Kidney epithelial cell (primary cell): ENCODE results near the gene GIMAP5. TPM values are rescaled to one million over a fixed set of nuclear protein-coding genes. Genes with fewer than 3 reads are reported as not detected.

Source experiments
- DNase-seq: peaks from one replicate; pipeline ENCODE4 v3.0.0-alpha.2; 2010; ENCODE audit warnings: low read depth
- H3K27me3 ChIP-seq: 2 replicates; pipeline ENCODE4 v1.6.0; 2011; ENCODE audit warnings: low read length; ENCODE audit not compliant: control insufficient read depth, insufficient read depth
- H3K36me3 ChIP-seq: 2 replicates; pipeline ENCODE4 v1.5.1; 2011; ENCODE audit warnings: low read length; ENCODE audit not compliant: control insufficient read depth, insufficient read depth
- H3K4me3 ChIP-seq: 2 replicates; pipeline ENCODE4 v1.5.1; 2011; ENCODE audit warnings: low read depth, mild to moderate bottlenecking, control low read depth, low read length
- CTCF ChIP-seq: IDR thresholded peaks from 2 replicates; pipeline ENCODE4 v1.5.1; 2011; ENCODE audit warnings: mild to moderate bottlenecking, moderate library complexity, low read length, control low read depth, inconsistent platforms; ENCODE audit not compliant: insufficient read depth, poor library complexity, severe bottlenecking
- total RNA-seq: library from RNA; depleted of rRNA; stranded (reverse); fragments of >200 nt; gene quantifications from 2 replicates; pipeline ENCODE4 v1.2.3, GENCODE V29; 2015

GIMAP5 gene
- 0.17 TPM in 1 of 2 replicates, not detected in the other for total RNA-seq

- no peak for TF ChIP-seq CTCF
- no peak for DNase-seq
- Histone ChIP-seq H3K4me3 (no peak within 1 kb of the TSS), H3K27me3 (no peaks in the 10 kb centered on the region), H3K36me3 (no peaks in the 10 kb centered on the region)
Measured at GRCh38 chr7:150737265-150738055, at the start of gene GIMAP5. TSS of gene GIMAP5 (plus strand) at chr7:150737418. CDS start at chr7:150740885, 3,467 bp downstream.

GRCh38 chr7:150688630-150689029 lies 48.6 kb upstream of the GIMAP5 start:
- H3K36me3 ChIP-seq, result no peaks in the 10 kb centered on the region
- H3K27me3 ChIP-seq, result no peaks in the 10 kb centered on the region
- DNase-seq, result no peak
- TF ChIP-seq CTCF, result no peak
- no peak overlapping the region for H3K4me3 ChIP-seq

DNA sequence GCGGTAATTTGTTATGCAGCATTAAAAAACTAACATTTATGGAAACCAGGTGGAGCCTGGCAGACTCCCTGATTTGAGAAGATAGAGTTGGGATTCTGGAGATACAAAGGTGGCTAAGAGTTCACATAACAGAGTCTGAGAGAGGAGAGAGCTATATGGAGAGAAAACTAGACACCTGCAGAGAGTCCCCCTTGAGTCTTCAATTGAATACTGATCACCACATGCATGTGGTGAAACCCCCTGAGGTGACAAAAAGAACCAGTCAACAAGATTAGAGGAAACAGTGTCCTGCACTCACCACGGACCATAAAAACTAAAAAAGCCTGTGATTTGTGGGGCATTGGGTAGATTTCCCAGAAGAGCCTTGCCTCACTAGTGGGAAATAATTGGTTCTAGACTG lies 41.6 kb upstream of the GIMAP5 start:
- no peak for TF ChIP-seq CTCF
- Histone ChIP-seq H3K4me3 (no peak overlapping the region), H3K36me3 (no peaks in the 10 kb centered on the region), H3K27me3 (no peaks in the 10 kb centered on the region)
- no peak for DNase-seq

DNA sequence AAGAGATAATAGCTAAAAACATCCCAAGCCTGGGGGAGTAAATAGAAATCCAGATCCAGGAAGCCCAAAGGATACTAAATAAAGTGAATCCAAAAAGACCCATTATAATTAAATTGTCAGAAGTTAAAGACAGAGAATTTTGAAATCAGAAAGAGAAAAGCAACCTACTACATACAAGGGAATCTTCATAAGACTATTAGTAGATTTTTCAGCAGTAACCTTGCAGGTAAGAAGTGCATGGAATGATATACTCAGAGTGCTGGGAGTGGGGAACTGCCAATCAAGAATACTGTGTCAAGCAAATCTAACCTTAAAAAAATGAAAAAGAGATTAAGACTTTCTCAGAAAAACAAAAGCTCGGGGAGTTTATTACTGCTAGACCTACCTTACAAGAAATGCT lies 34.0 kb upstream of the GIMAP5 start:
- no peak for DNase-seq
- no peaks in the 10 kb centered on the region for H3K36me3 ChIP-seq
- no peaks in the 10 kb centered on the region for H3K27me3 ChIP-seq
- no peak for TF ChIP-seq CTCF
- no peak overlapping the region for H3K4me3 ChIP-seq

DNA sequence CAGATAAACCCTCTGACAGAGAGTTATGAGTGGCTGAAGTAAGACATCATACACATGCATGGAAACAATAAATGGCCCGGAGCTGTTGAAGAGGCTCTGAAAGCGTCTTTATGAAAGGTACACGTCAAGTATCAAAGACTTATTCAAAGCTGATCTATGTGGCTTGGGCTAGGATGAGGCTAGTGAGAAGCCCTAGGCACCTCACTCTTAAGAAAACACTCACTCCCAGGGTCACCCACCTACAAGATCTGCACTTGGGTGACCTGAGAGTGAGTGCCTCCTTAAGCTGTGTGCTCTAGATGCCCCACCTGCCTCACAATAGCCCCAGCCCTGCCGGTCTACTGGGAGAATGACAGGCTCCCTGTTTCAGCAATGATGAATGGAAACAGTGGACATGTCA lies 21.9 kb upstream of the GIMAP5 start:
- no peak for TF ChIP-seq CTCF
- Histone ChIP-seq H3K36me3 (no peaks in the 10 kb centered on the region), H3K4me3 (no peak overlapping the region), H3K27me3 (no peaks in the 10 kb centered on the region)
- DNase-seq, result no peak

DNA sequence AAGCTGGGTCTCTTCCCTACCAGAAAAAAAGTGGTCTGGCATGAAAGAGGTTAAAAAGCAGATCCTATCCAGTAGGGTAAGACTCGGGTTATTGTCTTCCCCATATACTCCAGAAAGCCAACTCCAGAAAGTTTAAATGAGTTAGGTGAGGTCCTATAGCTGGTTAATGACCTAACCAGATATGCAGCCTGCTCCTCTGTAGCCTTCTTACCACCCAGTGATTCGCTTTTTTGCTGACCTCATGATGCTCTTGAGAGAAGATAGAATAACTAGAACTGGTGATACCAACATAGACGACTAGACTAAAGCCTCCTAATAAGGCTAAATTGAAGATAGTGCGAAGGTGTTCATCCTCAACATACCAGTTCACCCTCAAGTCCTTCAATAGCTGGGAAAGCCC lies 21.5 kb upstream of the GIMAP5 start:
- Histone ChIP-seq H3K4me3 (no peak overlapping the region), H3K36me3 (no peaks in the 10 kb centered on the region), H3K27me3 (no peaks in the 10 kb centered on the region)
- DNase-seq, result no peak
- no peak for TF ChIP-seq CTCF
